Kidney epithelial cell (primary cell): ENCODE results near the gene OSBPL5. TPM values are rescaled to one million over a fixed set of nuclear protein-coding genes. Genes with fewer than 3 reads are reported as not detected.

Experiments
- DNase-seq: peaks from one replicate; pipeline ENCODE4 v3.0.0-alpha.2; 2010; ENCODE audit warnings: low read depth
- H3K27me3 ChIP-seq: 2 replicates; pipeline ENCODE4 v1.6.0; 2011; ENCODE audit warnings: low read length; ENCODE audit not compliant: control insufficient read depth, insufficient read depth
- H3K36me3 ChIP-seq: 2 replicates; pipeline ENCODE4 v1.5.1; 2011; ENCODE audit warnings: low read length; ENCODE audit not compliant: control insufficient read depth, insufficient read depth
- H3K4me3 ChIP-seq: 2 replicates; pipeline ENCODE4 v1.5.1; 2011; ENCODE audit warnings: low read depth, mild to moderate bottlenecking, control low read depth, low read length
- total RNA-seq: library from RNA; depleted of rRNA; stranded (reverse); fragments of >200 nt; gene quantifications from 2 replicates; pipeline ENCODE4 v1.2.3, GENCODE V29; 2015
- TF ChIP-seq, protein P1 (sequence below): IDR thresholded peaks from 2 replicates; pipeline ENCODE4 v1.5.1; 2011; ENCODE audit warnings: mild to moderate bottlenecking, moderate library complexity, low read length, control low read depth, inconsistent platforms; ENCODE audit not compliant: insufficient read depth, poor library complexity, severe bottlenecking

The OSBPL5 gene
- total RNA-seq, 1 donor from 2014 or later, result 10.2 TPM

DNA sequence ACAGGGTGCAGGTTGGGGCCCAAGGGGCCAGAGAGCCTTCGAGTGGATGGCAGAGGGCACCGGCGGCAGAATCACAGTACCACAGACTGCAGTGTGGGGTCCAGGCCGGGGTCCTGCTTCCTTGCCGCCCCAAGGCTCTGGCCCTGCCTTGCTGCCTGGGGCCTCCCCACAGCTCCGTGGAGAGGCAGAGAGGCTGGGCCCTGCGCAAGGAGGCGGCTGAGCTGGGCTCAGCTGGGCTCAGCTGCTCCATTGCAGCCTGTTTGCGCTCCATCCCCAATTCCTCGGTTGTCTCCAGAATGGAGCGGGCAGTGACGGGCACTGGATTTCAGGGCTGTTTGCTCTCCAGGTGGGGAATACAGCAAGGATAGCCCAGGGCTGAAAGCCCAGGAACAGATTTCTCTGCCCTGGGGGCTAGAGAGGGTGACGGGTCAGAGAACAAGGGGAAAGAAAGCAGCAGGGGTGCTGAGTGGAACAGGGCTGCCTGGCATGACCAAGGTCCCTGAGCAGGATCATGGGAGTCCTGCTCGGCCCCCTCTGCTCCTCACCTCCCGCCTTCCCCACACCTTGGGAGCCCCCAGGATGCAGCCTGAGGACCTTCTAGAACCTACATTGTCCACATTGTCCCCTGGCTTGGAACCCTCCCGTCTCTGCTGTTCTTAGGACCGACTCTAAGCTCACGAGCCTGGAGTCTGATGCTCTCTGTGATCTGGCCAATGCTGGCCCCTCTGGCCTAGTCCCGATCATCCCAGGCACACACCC is 34.6 kb upstream of the OSBPL5 start:
- TF ChIP-seq, protein P1, sequence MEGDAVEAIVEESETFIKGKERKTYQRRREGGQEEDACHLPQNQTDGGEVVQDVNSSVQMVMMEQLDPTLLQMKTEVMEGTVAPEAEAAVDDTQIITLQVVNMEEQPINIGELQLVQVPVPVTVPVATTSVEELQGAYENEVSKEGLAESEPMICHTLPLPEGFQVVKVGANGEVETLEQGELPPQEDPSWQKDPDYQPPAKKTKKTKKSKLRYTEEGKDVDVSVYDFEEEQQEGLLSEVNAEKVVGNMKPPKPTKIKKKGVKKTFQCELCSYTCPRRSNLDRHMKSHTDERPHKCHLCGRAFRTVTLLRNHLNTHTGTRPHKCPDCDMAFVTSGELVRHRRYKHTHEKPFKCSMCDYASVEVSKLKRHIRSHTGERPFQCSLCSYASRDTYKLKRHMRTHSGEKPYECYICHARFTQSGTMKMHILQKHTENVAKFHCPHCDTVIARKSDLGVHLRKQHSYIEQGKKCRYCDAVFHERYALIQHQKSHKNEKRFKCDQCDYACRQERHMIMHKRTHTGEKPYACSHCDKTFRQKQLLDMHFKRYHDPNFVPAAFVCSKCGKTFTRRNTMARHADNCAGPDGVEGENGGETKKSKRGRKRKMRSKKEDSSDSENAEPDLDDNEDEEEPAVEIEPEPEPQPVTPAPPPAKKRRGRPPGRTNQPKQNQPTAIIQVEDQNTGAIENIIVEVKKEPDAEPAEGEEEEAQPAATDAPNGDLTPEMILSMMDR, result no peak
- Histone ChIP-seq H3K4me3 (no peak overlapping the region), H3K27me3 (peaks cover 51% of the 10 kb centered on the region), H3K36me3 (no peaks in the 10 kb centered on the region)
- DNase-seq, result no peak

DNA sequence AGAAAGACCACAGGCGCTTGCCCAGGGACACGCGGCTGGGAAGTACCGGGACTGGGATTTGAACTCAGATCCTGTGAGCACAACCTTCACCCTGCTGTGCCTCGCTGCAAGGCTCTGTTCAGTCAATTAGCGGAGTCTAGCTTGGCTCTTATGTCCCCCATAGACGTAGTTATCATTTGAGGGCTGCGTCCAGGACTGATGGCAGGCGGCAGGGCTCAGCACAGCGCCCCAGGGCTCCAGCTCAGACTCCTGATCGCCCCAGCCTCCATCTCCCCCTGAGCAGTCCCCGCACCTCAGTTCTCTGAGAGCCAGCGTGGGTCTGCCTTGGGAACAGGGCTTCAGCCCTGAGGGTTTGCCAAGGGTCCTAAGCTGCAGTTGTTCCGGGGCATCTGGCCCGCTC is 33.7 kb upstream of the OSBPL5 start:
- no peak for DNase-seq

DNA sequence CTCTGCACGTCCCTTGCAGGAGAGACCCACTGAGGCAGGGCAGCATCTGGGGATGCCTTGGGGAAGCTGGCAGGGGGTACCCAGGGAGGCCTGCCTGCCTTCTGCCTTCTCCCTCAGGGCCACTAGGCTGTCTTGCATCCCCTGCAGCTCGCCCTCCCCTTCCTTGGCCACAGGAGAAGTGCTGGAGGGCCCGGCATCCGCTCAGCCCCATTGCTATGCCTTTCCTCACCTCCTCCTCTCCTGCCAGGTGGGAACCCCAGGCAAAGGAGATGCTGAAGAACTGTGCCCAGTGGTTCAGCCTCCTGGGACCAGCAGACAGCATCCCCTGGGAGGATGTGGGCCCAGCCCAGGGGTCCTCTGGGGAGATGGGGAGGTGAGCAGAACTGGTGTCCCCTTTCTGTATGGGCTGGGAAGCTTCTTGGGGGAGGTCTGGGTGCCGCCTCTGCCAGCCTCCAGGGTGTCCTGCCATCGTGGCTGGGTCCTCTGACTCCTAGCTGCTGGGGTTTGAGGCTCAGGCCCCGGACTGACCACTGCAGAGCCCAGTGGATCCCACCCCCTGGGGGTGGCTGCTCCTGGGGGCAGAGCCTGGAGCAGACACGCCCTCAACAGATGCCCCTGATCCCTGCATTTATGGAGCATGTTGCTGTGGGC is 32.9 kb upstream of the OSBPL5 start:
- Histone ChIP-seq H3K36me3 (no peaks in the 10 kb centered on the region), H3K4me3 (no peak overlapping the region), H3K27me3 (peaks cover 35% of the 10 kb centered on the region)
- no peak for DNase-seq
- TF ChIP-seq, protein P1, result no peak

More for the DNA sequence above, 33.7 kb upstream of the OSBPL5 start:
- TF ChIP-seq, protein P1, result no peak
- Histone ChIP-seq H3K36me3 (no peaks in the 10 kb centered on the region), H3K4me3 (no peak overlapping the region), H3K27me3 (peaks cover 42% of the 10 kb centered on the region)

DNA sequence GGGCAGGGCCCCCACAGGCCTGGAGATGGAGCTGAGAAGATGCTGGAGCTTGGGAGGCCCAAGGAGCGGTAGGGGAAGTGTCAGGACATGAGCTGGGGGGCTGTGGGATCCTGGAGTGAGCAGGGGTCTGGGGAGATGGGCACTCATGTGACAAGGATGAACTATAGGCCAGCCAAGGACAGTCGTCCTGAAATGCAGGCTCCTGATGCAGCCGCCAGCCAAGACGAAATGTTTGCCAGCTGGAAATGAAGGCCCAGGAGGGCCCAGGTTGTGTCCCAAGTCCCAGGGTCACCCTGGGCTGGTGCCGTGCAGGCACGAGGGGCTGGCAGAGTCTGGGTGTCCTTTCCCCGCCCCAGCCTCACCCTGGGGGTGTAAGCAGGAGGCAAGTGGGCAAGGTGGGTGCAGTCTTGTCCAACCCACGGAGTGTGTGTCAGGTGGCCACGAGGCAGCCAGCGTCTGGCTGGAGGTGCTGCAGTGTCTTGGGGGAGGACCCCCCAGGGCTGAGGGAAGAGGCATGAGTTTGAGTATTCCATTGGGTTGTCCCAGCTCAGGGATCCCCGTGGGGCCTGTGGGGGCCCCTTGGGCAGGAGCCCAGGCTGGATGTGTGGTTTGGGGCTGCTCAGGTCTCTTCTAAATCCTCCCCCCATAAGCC is 32.1 kb upstream of the OSBPL5 start:
- TF ChIP-seq, protein P1, result no peak
- Histone ChIP-seq H3K36me3 (no peaks in the 10 kb centered on the region), H3K27me3 (peaks cover 28% of the 10 kb centered on the region), H3K4me3 (no peak overlapping the region)
- DNase-seq, result no peak

DNA sequence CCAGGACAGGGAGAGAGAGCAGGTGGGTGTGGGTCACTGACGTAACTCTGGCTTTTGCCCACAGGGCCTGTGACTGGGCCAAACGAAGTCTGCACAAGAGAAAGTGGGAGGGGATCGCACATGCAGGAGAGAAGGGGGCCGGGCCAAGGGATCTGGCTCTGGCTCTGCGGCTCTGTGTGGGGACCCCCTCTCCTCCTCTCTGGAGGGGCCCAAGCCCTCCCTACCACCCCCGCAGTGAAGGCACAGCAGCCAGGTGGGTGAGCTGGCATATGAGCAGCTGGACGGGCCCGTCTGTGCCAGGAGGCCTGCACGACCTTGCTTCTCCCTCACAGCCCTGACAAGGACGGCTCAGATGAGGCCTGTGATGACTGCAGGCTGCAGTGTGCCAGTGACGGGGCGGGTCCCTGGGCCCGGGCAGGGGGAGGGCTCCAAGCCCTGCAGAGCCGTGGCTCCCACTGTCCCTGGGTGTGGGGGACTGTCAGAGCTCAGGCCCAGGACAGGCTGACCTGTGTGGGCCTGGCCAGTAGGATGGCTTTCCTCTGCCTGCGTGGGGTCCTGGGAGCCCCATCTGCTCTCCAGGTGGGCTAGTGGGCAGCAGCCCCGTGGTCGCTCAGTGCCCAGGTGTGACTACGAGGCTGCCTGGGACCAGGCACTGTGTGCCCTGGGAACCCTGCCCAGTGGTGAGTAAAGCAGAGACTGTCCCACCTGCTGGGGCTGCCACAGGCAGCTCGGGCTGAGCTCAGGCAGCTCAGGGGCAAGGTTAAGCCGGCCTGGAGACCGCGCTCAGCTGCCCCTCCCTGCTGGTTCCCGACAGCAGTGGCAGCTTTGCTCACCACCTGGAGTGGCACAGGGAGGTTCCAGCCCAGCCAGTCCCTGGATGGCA is 31.3 kb upstream of the OSBPL5 start:
- Histone ChIP-seq H3K36me3 (no peaks in the 10 kb centered on the region), H3K27me3 (peaks cover 20% of the 10 kb centered on the region), H3K4me3 (no peak overlapping the region)
- TF ChIP-seq, protein P1, result no peak
- DNase-seq, result no peak
